Measurements from ENCODE around the gene SLC17A1.

- TF ChIP-seq CTCF (IDR thresholded peaks at IDR 0.05) (no peak), POLR2A (IDR thresholded peaks at IDR 0.05) (no peak)
Measured at GRCh38 chr6:25866011-25866410, 34.2 kb upstream of the SLC17A1 start.
